ENCODE data around the gene ARR3.

ARR3 gene

GRCh38 chrX:70331161-70331560, 63.0 kb downstream of the ARR3 start:
- H3K4me3 ChIP-seq (ENCODE audit: control insufficient read depth, low read depth, low read length): no peak overlapping the region
- DNase-seq (ENCODE audit: low read depth): no peak
- no peak for TF ChIP-seq CTCF (IDR thresholded peaks at IDR 0.05; ENCODE audit: control insufficient read depth, insufficient read depth, low read depth, low read length, missing control alignments)
